ENCODE measurements around the gene ITPRID2.
A peak's percentile ranks its signal among the peaks of the same experiment; 100 is the strongest.

The ITPRID2 gene

DNA sequence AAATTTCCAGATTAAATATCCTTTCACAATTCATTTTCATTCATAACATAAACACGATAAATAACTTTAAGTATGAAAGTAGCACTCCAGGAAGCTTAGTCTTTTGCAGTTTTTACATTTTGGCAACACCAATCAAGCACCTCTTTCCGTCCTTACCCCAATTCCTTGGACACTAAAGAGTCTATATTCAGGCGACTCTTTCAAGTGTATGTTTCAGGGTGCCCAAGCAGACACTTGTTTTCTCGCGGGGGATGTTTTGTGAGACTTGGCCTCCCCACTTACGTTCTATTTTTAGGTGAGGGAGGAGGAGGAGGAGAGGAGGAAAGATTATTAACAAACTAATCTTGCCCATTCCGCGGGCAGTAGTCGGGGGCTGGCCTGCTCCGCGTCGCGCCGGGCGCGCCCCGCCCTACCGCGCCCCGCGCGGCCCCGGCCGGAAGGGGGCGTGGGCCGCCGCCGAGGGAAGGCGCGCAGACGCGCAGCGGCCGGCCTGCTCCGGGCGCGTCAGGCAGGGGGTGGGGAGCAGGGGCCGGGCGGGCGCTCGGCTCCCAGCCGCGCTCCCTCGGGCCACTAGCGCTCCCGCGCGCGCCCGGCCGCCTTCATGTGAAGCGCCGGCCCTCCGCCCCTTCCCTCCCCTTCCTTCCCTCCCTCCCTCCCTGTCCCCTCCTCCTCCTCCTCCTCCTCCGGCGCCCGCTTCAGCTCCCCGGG lies at the start of gene ITPRID2:
Gene ITPRID2 (plus strand): TSS at position 473 of the 708 bp plus-strand sequence. CDS start 337 bp downstream, outside the sequence.
- Histone ChIP-seq H3K27ac (peak within 1 kb of the TSS; percentile 95 to 99), H3K4me3 (peak within 1 kb of the TSS; percentile 86)
- no peak for TF ChIP-seq CTCF (IDR thresholded peaks at IDR 0.05)
- DNase-seq (ENCODE audit: low spot score) = no peak

- H3K4me3 ChIP-seq = no peak overlapping the region
- TF ChIP-seq CTCF (IDR thresholded peaks at IDR 0.05) = no peak
- no peak overlapping the region for H3K27ac ChIP-seq
- DNase-seq (ENCODE audit: low spot score) = no peak
Measured at GRCh38 chr2:181844551-181845290, 46.8 kb upstream of the ITPRID2 start.

- no peak for DNase-seq (ENCODE audit: low spot score)
- no peak overlapping the region for H3K4me3 ChIP-seq
- no peak overlapping the region for H3K27ac ChIP-seq
- TF ChIP-seq CTCF (IDR thresholded peaks at IDR 0.05) = no peak
Measured at GRCh38 chr2:181846399-181847197, 44.9 kb upstream of the ITPRID2 start.

DNA sequence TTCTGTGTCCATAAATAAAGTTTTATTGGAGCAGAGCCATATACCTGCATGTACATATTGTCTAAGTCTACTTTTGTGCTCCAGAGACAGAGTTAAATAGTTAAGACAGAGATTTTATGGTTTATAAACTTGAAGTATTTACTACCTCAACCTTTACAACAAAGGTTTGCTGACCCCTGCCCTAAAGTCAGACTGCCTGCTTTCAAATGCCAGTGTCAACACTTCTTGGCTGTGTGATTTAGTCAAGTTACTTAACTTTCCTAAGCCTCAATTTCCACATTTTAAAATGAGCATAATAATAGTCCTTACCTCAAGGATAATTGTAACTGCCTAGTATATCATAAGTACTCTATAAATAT lies 44.4 kb upstream of the ITPRID2 start:
- Histone ChIP-seq H3K4me3 (no peak overlapping the region), H3K27ac (no peak overlapping the region)
- DNase-seq (ENCODE audit: low spot score) = no peak
- no peak for TF ChIP-seq CTCF (IDR thresholded peaks at IDR 0.05)

DNA sequence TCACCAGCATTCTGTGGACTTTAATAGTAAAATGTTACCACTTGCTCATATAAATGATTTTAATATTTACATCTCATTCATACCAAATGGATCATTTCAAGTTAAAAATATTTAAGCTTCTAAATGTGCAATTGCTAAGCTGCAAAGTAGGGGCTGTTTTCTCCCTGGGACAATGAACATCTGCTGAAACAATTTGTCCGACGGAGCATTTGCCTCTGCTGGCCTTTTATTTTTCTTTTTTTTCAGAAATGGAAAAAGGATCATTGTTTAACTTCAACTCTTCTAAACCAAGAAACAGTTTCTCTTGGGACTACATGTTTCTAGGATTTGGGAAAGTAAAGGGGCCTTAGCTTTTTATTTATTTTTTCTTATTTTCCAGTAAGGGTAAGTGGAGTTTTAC lies 43.8 kb upstream of the ITPRID2 start:
- TF ChIP-seq CTCF (IDR thresholded peaks at IDR 0.05) = no peak
- DNase-seq (ENCODE audit: low spot score) = no peak
- no peak overlapping the region for H3K27ac ChIP-seq
- H3K4me3 ChIP-seq = no peak overlapping the region

GRCh38 chr2:181848261-181848886 lies 43.2 kb upstream of the ITPRID2 start:
- TF ChIP-seq CTCF (IDR thresholded peaks at IDR 0.05) = no peak
- H3K4me3 ChIP-seq = no peak overlapping the region
- no peak overlapping the region for H3K27ac ChIP-seq
- DNase-seq (ENCODE audit: low spot score) = no peak
